Subcutaneous adipose tissue (tissue), 4 donors: ENCODE data around the gene TRIM41. TPM values are rescaled to one million over a fixed set of nuclear protein-coding genes. Genes with fewer than 3 reads are reported as not detected.

Experiments used
- CTCF ChIP-seq: fragments of 450-650 bp; IDR thresholded peaks from one replicate; pipeline ENCODE4 v1.5.1; 2016; ENCODE audit warnings: low read depth, mild to moderate bottlenecking, control low read depth, antibody characterized with exemption, moderate library complexity
- total RNA-seq, 4 donors: library from RNA; depleted of rRNA; stranded (reverse); fragments of >200 nt; gene quantifications; one replicate each; pipeline ENCODE4 v1.1.0, GENCODE V29; 2016

TRIM41 gene
- total RNA-seq, 4 donors from 2014 or later: 8.5 to 17.3 (median 12.7) TPM

GRCh38 chr5:181234455-181235306, 11.6 kb downstream of the TRIM41 start:
- no peak for TF ChIP-seq CTCF

- TF ChIP-seq CTCF: no peak
These were observed 12.2 kb downstream of the TRIM41 start for GRCh38 chr5:181235323-181235688.

- no peak for TF ChIP-seq CTCF
These were observed 12.7 kb downstream of the TRIM41 start for GRCh38 chr5:181235689-181236366.

GRCh38 chr5:181236471-181236870, 13.4 kb downstream of the TRIM41 start:
- TF ChIP-seq CTCF: no peak

GRCh38 chr5:181236954-181237641, 14.0 kb downstream of the TRIM41 start:
- TF ChIP-seq CTCF: no peak

- TF ChIP-seq CTCF: no peak
These were observed 14.8 kb downstream of the TRIM41 start for GRCh38 chr5:181237729-181238385.
